ENCODE data around the gene STX2.
"Not testable (repeated sequence)": the region's sequence is repeated elsewhere in the genome, so short reads cannot be mapped to it uniquely, and the experiment has no call there.

STX2 gene

DNA sequence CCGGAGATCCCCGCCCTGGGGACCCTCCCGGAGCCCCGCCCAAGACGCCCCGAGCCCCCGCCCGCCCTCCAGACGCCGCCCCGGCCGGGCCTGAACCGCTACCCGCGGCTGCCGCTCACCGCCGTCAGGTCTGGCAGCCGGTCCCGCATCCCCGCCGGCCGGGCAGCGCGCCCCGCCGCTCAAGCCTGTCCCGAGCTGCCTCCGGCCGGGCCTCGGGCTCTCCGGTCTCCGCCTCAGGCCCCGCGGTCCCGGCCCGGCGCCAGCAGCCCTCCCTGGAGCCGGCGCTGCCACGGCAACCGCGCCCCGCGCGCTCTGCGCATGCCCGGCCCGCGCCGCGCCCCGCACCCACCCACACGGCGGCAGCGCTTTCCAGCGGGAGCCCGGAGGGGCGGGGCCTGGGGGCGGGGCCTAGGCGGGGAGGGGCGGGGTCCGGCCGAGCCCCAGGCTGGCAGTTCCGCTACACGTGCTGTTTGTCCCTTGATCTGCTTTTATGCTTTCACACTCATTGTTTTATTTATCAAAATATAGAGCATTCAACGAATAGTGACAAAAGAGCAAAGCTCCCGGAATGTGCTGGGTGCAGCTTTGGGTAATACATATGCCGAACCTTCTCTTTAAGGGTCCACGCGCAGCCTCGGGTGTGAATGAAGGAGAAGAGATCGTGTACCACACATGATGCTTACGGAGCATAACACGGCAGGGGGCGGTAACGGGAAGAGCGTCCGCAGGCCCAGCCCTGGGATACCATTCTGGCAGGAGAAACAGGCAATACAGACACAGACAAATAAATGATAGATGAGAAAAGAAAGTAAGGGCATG lies at the start of gene STX2:
Gene STX2 (minus strand): TSS at position 300 of the 819 bp plus-strand sequence. CDS start 151 bp downstream, at position 149.
- peak within 1 kb of the TSS; percentile 56; the same call in 1 of the 2 replicates for H3K9ac ChIP-seq

GRCh38 chr12:130887190-130887589 lies 48.1 kb upstream of the STX2 start:
- not testable (repeated sequence) for H4K20me1 ChIP-seq (ENCODE audit: insufficient read depth); H3K4me1 ChIP-seq (ENCODE audit: low read depth, poor library complexity, severe bottlenecking); H3K4me2 ChIP-seq

More for the DNA sequence above, at the start of gene STX2:
- Histone ChIP-seq H3K79me2 (ENCODE audit: insufficient read depth, low read depth) (peaks cover 16% of the 10 kb centered on the region; the same call in 1 of the 2 replicates), H3K27me3 (ENCODE audit: insufficient read depth, low read depth) (no peaks in the 10 kb centered on the region), H3K36me3 (ENCODE audit: insufficient read depth) (no peaks in the 10 kb centered on the region), H4K20me1 (ENCODE audit: insufficient read depth) (no peaks in the 10 kb centered on the region), H3K27ac (peak within 1 kb of the TSS; percentile 35), H2AFZ (ENCODE audit: low read depth) (peak within 1 kb of the TSS; percentile 82), H3K4me3 (IDR thresholded peaks at IDR 0.05; ENCODE audit: insufficient read depth, low read depth, low read length) (no peak within 1 kb of the TSS), H3K4me2 (peak within 1 kb of the TSS; percentile 66), H3K4me1 (ENCODE audit: low read depth, poor library complexity, severe bottlenecking) (peaks cover 10% of the 10 kb centered on the region)
- TF ChIP-seq CTCF (conservative IDR thresholded peaks at IDR 0.05; ENCODE audit: low read depth, low read length) = 0 out of 2 replicates have a peak, but pooled peaks have one; percentile 18

GRCh38 chr12:130881548-130881947 lies 42.5 kb upstream of the STX2 start:
- Histone ChIP-seq H3K4me1 (ENCODE audit: low read depth, poor library complexity, severe bottlenecking) (peaks cover 6% of the 10 kb centered on the region), H4K20me1 (ENCODE audit: insufficient read depth) (no peaks in the 10 kb centered on the region), H3K27me3 (ENCODE audit: insufficient read depth, low read depth) (no peaks in the 10 kb centered on the region), H3K4me3 (IDR thresholded peaks at IDR 0.05; ENCODE audit: insufficient read depth, low read depth, low read length) (no peak overlapping the region), H3K36me3 (ENCODE audit: insufficient read depth) (no peaks in the 10 kb centered on the region; the same call in 1 of the 2 replicates), H3K79me2 (ENCODE audit: insufficient read depth, low read depth) (no peaks in the 10 kb centered on the region), H2AFZ (ENCODE audit: low read depth) (no peak overlapping the region), H3K4me2 (no peak overlapping the region), H3K27ac (no peak overlapping the region), H3K9ac (no peak overlapping the region)
- TF ChIP-seq CTCF (conservative IDR thresholded peaks at IDR 0.05; ENCODE audit: low read depth, low read length) = no peak

More at GRCh38 chr12:130887190-130887589, 48.1 kb upstream of the STX2 start:
- not testable (repeated sequence) for H3K27ac ChIP-seq; H3K4me3 ChIP-seq (IDR thresholded peaks at IDR 0.05; ENCODE audit: insufficient read depth, low read depth, low read length); H3K27me3 ChIP-seq (ENCODE audit: insufficient read depth, low read depth); H3K9ac ChIP-seq; H3K79me2 ChIP-seq (ENCODE audit: insufficient read depth, low read depth); H3K36me3 ChIP-seq (ENCODE audit: insufficient read depth); H2AFZ ChIP-seq (ENCODE audit: low read depth)

DNA sequence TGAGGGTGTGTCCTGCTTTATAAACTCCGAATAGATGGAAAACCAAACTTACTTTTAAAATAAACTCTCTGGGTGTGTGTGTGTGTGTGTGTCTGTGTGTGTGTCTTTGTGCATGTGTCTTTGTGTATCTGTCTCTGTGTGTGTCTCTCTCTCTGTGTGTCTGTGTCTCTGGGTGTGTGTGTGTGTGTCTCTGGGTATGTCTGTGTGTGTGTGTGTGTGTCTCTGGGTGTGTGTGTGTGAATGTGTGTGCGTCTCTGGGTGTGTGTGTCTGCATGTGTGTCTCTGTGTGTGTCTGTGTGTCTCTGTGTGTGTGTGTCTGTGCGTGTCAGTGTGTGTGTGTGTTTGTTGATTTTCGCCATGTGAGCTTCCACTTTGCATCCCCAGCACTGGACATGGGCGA lies 42.0 kb upstream of the STX2 start:
- no peak overlapping the region for H3K4me3 ChIP-seq (IDR thresholded peaks at IDR 0.05; ENCODE audit: insufficient read depth, low read depth, low read length)
- no peak overlapping the region for H3K9ac ChIP-seq
- no peak for TF ChIP-seq CTCF (conservative IDR thresholded peaks at IDR 0.05; ENCODE audit: low read depth, low read length)
- no peaks in the 10 kb centered on the region for H3K27me3 ChIP-seq (ENCODE audit: insufficient read depth, low read depth)
- no peak overlapping the region for H2AFZ ChIP-seq (ENCODE audit: low read depth)
- no peaks in the 10 kb centered on the region for H3K79me2 ChIP-seq (ENCODE audit: insufficient read depth, low read depth)
- H3K4me2 ChIP-seq = no peak overlapping the region
- no peaks in the 10 kb centered on the region for H4K20me1 ChIP-seq (ENCODE audit: insufficient read depth)
- peaks cover 11% of the 10 kb centered on the region for H3K4me1 ChIP-seq (ENCODE audit: low read depth, poor library complexity, severe bottlenecking)
- no peak overlapping the region for H3K27ac ChIP-seq
- no peaks in the 10 kb centered on the region; the same call in 1 of the 2 replicates for H3K36me3 ChIP-seq (ENCODE audit: insufficient read depth)

Data from KMS-11 (cell line).